SK-N-SH treated with all-trans-retinoic acid at 6 μM for 48 hours (cell line): ENCODE results near the gene CPNE2.

Experiments
- ATAC-seq: fragments of 200-7000 bp; cut with Tn5 transposase; 3 replicates; pipeline ENCODE4 v1.9.1; 2020; ENCODE audit warnings: mild to moderate bottlenecking, moderate library complexity
- CREB5 ChIP-seq: fragments of 250-450 bp; sonication (Bioruptor Pico); IDR thresholded peaks from 2 replicates; pipeline ENCODE4 v1.5.1; 2020; ENCODE audit warnings: low read depth, mild to moderate bottlenecking, moderate library complexity
- CSDC2 ChIP-seq: fragments of 250-450 bp; sonication (Bioruptor Pico); IDR thresholded peaks from 2 replicates; pipeline ENCODE4 v1.5.0; 2020; ENCODE audit warnings: mild to moderate bottlenecking, moderate library complexity
- CSRNP3 ChIP-seq: fragments of 250-450 bp; sonication (Bioruptor Pico); IDR thresholded peaks from 2 replicates; pipeline ENCODE4 v1.5.1; 2021; ENCODE audit warnings: mild to moderate bottlenecking, moderate library complexity
- ESRRG ChIP-seq: fragments of 250-450 bp; sonication (Bioruptor Pico); IDR thresholded peaks from 2 replicates; pipeline ENCODE4 v1.6.1; 2021; ENCODE audit warnings: mild to moderate bottlenecking
- GLIS3 ChIP-seq: fragments of 250-450 bp; sonication (Bioruptor Pico); IDR thresholded peaks from 2 replicates; pipeline ENCODE4 v1.5.0; 2020; ENCODE audit warnings: mild to moderate bottlenecking, moderate library complexity
- ISL1 ChIP-seq: fragments of 250-450 bp; sonication (Bioruptor Pico); IDR thresholded peaks from 2 replicates; pipeline ENCODE4 v2.1.2; 2022; ENCODE audit warnings: mild to moderate bottlenecking, moderate library complexity
- OSR1 ChIP-seq: fragments of 250-450 bp; sonication (Bioruptor Pico); IDR thresholded peaks from 2 replicates; pipeline ENCODE4 v1.8.0; 2022; ENCODE audit warnings: moderate library complexity, mild to moderate bottlenecking, inconsistent platforms
- PATZ1 ChIP-seq: fragments of 250-450 bp; sonication (Bioruptor Pico); IDR thresholded peaks from 2 replicates; pipeline ENCODE4 v1.8.0; 2020; ENCODE audit warnings: mild to moderate bottlenecking, moderate library complexity, borderline replicate concordance
- PPARA ChIP-seq: fragments of 250-450 bp; sonication (Bioruptor Pico); IDR thresholded peaks from 2 replicates; pipeline ENCODE4 v1.5.0; 2020; ENCODE audit warnings: mild to moderate bottlenecking, borderline replicate concordance
- RARB ChIP-seq: fragments of 250-450 bp; sonication (Bioruptor Pico); IDR thresholded peaks from 2 replicates; pipeline ENCODE4 v1.8.0; 2021; ENCODE audit warnings: mild to moderate bottlenecking, moderate library complexity
- SNAI2 ChIP-seq: fragments of 250-450 bp; sonication (Bioruptor Pico); IDR thresholded peaks from 2 replicates; pipeline ENCODE4 v1.5.0; 2020; ENCODE audit warnings: mild to moderate bottlenecking, moderate library complexity
- TCF4 ChIP-seq: fragments of 250-450 bp; sonication (Bioruptor Pico); IDR thresholded peaks from 2 replicates; pipeline ENCODE4 v1.8.0; 2021; ENCODE audit warnings: mild to moderate bottlenecking, moderate library complexity, borderline replicate concordance
- TOX ChIP-seq: fragments of 250-450 bp; sonication (Bioruptor Pico); IDR thresholded peaks from 2 replicates; pipeline ENCODE4 v1.8.0; 2021; ENCODE audit warnings: mild to moderate bottlenecking, moderate library complexity, borderline replicate concordance
- TSHZ2 ChIP-seq: fragments of 250-450 bp; sonication (Bioruptor Pico); IDR thresholded peaks from 2 replicates; pipeline ENCODE4 v1.5.0; 2020; ENCODE audit warnings: mild to moderate bottlenecking, moderate library complexity
- ZC3H10 ChIP-seq: fragments of 250-450 bp; sonication (Bioruptor Pico); IDR thresholded peaks from 2 replicates; pipeline ENCODE4 v1.5.1; 2021; ENCODE audit warnings: mild to moderate bottlenecking, moderate library complexity
- ZFP3 ChIP-seq: fragments of 250-450 bp; sonication (Bioruptor Pico); IDR thresholded peaks from 2 replicates; pipeline ENCODE4 v1.5.0; 2020; ENCODE audit warnings: mild to moderate bottlenecking, moderate library complexity
- ZFP30 ChIP-seq: fragments of 450-650 bp; formaldehyde crosslinking; IDR thresholded peaks from 2 replicates; pipeline ENCODE4 v1.5.0; 2022; ENCODE audit warnings: mild to moderate bottlenecking, moderate library complexity
- ZNF70 ChIP-seq: fragments of 450-650 bp; formaldehyde crosslinking; IDR thresholded peaks from 2 replicates; pipeline ENCODE4 v1.5.0; 2020; ENCODE audit warnings: mild to moderate bottlenecking, moderate library complexity
- ZNF8 ChIP-seq: fragments of 450-650 bp; formaldehyde crosslinking; IDR thresholded peaks from 2 replicates; pipeline ENCODE4 v1.5.0; 2020; ENCODE audit warnings: mild to moderate bottlenecking, moderate library complexity
- TF ChIP-seq, protein P1 (sequence below): fragments of 250-450 bp; sonication (Bioruptor Pico); IDR thresholded peaks from 2 replicates; pipeline ENCODE4 v1.8.0; 2021; ENCODE audit warnings: low read depth, mild to moderate bottlenecking, moderate library complexity, borderline replicate concordance

CPNE2 gene

DNA sequence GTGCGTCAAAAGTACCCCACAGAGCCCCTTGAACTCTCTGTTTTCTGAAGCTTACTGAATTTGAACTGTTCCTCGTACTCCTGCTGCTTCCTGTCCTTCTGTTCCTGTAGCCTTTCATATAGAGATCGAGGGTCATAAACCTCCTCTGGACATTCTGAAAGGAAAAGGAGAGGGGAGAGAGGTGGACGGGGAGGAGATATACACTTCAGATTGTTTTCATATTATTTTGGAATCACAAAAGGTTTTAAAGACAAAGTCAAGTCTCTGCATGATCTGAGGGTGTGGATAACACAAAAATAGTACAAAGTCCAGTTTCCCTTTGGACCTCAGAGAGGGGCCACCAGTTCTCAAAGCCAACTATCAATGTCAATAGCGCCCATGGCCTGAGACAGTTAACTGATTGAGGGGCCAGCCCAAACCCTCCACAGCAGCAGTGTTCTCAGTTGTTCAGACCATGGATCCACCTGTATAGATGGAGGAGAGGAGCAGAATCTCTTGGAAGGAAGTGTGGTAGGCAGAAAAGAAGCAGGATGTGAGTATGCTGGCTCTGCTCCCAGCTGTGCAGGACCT, 80.4 kb downstream of the CPNE2 start:
- no peak for ATAC-seq
- TF ChIP-seq RARB (CRISPR knock-in tag) (no peak), CSRNP3 (CRISPR knock-in tag) (no peak), TSHZ2 (CRISPR knock-in tag) (no peak), ZNF8 (CRISPR knock-in tag) (no peak), ESRRG (CRISPR knock-in tag) (no peak), SNAI2 (CRISPR knock-in tag) (no peak), ISL1 (CRISPR knock-in tag) (no peak), CSDC2 (CRISPR knock-in tag) (no peak), PPARA (no peak), TCF4 (CRISPR knock-in tag) (no peak), TOX (CRISPR knock-in tag) (no peak), PATZ1 (no peak), ZNF70 (CRISPR knock-in tag) (no peak), ZFP3 (CRISPR knock-in tag) (no peak)

GRCh38 chr16:57175896-57176295, 83.5 kb downstream of the CPNE2 start:
- TF ChIP-seq ZNF8 (CRISPR knock-in tag) (no peak), SNAI2 (CRISPR knock-in tag) (no peak), ISL1 (CRISPR knock-in tag) (no peak), OSR1 (no peak), ZNF70 (CRISPR knock-in tag) (no peak), CSRNP3 (CRISPR knock-in tag) (no peak), CREB5 (CRISPR knock-in tag) (no peak), ZFP30 (CRISPR knock-in tag) (no peak), PPARA (no peak), CSDC2 (CRISPR knock-in tag) (no peak), ZC3H10 (CRISPR knock-in tag) (no peak), GLIS3 (CRISPR knock-in tag) (no peak), ZFP3 (CRISPR knock-in tag) (no peak)
- TF ChIP-seq, protein P1, sequence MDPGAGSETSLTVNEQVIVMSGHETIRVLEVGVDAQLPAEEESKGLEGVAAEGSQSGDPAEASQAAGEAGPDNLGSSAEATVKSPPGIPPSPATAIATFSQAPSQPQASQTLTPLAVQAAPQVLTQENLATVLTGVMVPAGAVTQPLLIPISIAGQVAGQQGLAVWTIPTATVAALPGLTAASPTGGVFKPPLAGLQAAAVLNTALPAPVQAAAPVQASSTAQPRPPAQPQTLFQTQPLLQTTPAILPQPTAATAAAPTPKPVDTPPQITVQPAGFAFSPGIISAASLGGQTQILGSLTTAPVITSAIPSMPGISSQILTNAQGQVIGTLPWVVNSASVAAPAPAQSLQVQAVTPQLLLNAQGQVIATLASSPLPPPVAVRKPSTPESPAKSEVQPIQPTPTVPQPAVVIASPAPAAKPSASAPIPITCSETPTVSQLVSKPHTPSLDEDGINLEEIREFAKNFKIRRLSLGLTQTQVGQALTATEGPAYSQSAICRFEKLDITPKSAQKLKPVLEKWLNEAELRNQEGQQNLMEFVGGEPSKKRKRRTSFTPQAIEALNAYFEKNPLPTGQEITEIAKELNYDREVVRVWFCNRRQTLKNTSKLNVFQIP (CRISPR knock-in tag): no peak
- TF ChIP-seq, all 23 proteins: peak for 0
- peak; percentile 25; the same call in 2 of the 3 replicates for ATAC-seq
